ENCODE results near the gene CEP120.
"Not testable (repeated sequence)": the region's sequence is repeated elsewhere in the genome, so short reads cannot be mapped to it uniquely, and the experiment has no call there.

CEP120 gene

DNA sequence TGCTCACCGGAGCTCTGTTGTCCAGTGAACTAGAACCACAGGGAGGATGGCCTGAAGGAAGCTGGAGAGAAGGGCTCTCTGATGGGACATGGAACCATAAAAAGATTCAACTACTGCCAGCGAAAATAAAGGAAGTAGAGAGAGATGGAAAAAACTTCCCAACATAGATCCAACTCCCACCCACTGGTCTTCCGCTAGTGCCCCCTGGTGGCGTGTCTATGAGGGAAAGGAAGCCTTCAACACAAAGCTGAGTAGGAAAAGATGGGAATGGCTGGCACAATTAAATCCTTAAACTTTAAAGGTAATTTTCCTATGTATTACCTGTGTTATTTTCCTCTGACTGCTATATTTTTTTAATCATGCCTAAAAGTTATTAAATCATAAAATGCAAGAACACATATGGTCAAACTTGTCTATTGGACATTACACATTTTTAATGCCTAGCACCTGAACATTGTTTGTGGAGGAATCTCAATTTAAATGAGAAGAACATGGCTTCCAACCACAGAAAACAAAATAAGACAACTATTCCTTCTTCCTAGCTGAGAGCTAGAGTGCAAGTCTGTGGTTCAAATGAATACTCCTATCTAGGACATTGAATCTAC is 51.5 kb downstream of the CEP120 start:
- peak; percentile 12 for DNase-seq

- DNase-seq: no peak
Measured at GRCh38 chr5:123369371-123369968, 53.7 kb downstream of the CEP120 start.

DNA sequence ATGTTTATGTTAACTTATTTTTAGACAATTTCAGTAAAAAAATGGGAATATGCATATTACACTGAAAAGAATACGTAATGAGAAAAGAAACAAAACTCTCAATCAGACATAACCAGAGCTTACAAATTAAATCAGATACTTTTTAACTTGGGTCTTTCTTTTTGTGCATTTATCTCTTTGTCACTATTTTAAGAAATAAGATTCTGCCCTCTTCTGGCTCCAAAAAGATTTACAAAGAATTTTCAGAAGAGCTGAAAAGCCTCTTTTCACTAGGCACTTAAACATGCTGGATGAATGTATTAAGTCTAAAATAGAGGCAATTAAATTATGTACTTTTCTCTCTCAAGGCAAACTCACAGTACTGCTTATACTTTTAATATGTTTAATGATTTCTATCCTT is 55.5 kb downstream of the CEP120 start:
- DNase-seq: peak; percentile 5

- no peak for DNase-seq
Measured at GRCh38 chr5:123365156-123365555, 58.0 kb downstream of the CEP120 start.

DNA sequence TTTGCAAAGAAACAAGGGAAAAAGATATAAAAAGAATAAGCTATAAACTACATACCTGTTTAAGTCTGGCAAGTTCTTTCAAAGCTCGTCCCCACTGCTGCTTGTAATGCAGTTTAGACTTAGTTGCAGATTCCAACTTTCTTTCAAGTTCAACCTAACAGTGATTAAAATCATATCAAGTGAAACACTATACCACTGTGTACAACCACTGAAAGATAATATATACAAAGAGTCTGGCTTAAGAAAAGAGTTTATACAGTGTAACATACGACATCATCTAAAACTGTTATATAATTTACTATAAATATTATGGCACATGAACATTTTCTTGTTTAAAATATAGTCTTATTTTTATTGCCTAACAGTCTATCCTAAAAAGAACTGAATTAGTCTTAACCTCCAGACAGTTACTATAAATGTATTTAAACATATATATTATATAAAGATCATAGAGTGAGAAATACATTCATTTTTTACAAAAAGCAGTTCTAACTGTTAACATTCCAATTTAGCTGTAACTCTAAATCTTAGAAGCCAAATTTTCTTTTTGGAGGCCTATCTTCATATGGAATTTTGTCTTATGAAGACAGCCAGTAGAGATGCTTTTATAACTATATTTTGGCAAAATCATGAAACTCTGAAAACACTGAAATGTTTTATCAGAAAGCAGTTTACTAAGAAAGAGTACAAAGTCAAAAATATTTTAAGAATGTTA is 58.6 kb downstream of the CEP120 start:
- DNase-seq: no peak

GRCh38 chr5:123360910-123361309 is 62.3 kb downstream of the CEP120 start:
- DNase-seq: no peak

DNA sequence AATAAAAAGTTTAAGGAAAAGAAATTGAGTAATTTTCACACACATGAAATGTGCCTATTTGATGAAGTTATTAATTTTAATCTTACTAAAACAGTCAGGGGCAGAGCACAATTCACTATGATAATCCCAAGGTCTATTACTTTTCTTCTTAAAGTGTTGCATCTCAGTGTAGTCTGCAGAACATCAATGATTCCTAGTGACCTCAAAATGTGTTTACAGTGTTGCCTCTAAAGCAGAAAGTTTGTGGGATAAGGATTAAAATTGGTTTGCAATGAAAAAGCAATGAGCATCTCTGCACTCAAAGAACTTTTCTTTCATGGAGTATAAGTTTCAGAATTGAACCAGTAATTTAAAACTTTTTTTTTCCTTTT is 63.0 kb downstream of the CEP120 start:
- DNase-seq: no peak

DNA sequence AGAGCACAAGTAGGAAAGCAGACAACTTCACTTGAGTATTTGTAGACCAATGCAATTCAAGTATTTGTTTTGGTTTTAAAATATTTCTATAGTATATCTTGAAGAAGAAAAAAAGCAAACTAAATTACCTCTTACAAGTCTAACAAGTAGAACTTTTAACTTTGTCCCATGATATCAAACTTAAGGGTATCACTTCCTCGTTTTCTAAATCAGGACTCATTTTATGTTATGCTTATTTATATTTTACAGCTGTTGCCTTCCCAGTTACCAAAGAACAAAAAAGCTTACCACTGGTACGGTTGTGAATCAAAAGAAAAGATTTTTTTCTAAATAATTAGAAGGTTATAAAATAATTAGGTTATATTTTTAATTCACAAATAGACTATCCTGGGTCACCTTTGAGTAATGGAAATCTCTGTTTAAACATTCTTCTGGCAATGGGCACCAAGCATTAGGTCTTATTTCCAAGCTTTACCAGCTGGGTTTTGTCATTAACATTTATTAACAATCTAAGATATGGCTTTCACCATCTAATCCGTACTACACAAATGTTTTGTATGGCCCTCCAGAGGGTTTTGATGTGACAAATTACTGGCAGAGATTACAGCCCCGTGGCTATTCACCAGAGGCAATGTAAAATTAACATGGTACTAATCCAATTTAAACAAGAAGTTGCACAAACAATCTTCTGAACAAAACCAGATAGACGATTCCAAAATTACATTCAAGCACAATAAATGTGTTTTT is 63.6 kb downstream of the CEP120 start:
- no peak for DNase-seq

GRCh38 chr5:123358751-123359150 is 64.5 kb downstream of the CEP120 start:
- DNase-seq: no peak

DNA sequence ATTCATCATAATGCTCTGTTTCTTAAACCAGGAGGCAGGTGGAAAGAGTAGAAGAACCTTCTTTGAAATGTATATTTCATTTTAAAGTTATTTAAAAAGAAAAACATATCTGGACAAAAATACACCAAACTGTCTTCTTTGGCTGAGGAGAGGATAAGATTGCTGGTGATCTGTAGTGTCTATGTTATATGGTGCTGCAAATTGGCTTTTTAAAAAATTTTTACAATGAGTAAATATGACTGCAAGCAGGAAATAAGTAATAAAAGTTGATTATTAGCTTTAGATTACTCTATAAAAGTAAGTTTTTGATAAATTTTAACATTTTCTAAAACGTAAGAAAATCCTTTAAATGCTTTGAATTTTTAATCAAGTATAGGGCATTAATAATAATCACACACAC is 64.9 kb downstream of the CEP120 start:
- no peak for DNase-seq

GRCh38 chr5:123351820-123352219 is 71.4 kb downstream of the CEP120 start:
- DNase-seq: no peak

- no peak for DNase-seq
Measured at GRCh38 chr5:123351240-123351639, 72.0 kb downstream of the CEP120 start.

DNA sequence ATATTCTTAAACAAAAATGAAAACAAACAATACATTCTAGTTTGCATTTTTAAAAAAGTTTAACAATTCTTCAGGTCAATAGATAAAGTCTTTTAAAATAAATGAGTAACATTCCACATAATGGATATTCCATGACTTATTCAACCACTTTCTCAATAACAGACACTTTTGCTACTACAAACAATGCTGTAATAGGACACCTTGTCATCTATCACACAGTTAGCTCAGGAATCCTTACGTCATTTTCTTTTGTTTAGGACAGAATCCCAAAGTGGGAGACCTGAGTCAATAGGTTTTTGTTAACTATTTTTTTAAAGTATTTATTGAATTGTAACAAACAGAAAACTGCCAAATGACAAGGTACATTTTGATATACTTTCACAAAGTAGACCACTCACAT is 72.5 kb downstream of the CEP120 start:
- no peak for DNase-seq

DNA sequence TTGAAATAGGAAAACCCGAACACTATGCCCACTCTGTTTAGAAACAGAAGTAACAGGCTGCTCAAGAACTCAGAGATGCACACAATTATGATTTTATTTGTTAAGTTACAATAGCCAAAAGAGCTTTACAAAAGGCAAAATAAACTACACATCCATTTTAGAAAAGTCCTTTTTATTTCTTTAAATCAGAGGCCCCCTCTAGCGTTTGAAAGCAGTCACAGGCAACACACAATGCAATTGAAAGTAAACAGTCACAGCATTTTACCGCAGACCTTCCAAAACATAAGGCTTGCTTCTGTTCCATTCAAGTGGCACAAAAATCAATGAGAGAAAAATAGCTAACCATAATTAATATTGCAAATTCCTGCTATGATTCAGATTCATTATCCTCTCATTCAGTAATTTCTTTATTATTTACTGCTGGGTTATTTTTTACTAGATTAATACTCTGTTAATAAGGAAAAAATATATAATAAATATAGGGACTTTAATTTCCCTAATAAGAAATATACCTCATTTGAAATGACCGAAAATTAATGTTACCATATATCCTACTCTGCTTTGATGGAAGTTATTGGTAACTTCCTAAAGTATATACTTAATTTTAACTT is 78.3 kb downstream of the CEP120 start:
- peak; percentile 16 for DNase-seq

DNA sequence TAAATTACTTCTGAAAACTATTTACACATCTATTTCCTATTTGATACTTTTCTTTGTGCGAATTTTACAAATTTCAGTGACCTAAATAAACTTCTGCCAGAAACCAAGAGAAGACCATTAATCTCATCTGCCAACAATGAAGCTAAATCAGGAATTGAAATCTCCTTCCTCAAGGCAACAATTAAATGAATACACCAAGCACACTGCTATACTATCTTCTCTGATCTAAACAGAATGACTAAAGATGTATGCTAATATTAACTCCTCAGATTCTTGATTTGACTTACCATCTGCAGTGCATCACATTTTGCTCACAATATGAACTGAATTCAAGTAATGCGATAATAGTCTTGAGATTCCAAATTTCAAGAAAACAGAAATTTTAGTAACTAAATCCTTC is 82.3 kb downstream of the CEP120 start:
- no peak for DNase-seq

GRCh38 chr5:123308377-123308776 is 114.8 kb downstream of the CEP120 start:
- not testable (repeated sequence) for DNase-seq

GRCh38 chr5:123305751-123306150 is 117.5 kb downstream of the CEP120 start:
- DNase-seq: no peak

GRCh38 chr5:123304777-123305316 is 118.4 kb downstream of the CEP120 start:
- no peak for DNase-seq

DNA sequence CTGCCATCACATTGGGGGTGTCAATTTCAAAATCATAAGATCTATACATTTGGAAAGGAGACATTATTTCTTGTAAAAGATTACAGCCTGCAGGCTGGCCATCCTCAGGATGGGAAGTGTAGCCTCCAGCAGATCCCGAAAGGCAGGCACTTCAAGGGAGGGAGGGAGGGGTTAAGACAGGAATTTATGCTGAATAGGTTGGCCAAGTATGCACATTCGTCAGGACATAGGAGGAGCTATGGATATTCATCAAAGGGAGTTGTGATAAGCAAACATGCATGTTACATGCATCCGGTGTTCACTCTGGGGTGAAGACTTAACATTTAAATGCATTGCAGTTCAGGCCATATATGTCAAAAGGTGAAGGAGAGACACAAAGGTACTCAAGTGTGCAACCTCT is 119.4 kb downstream of the CEP120 start:
- no peak for DNase-seq

GRCh38 chr5:123300266-123300665 is 122.9 kb downstream of the CEP120 start:
- DNase-seq: no peak

GRCh38 chr5:123299136-123299535 is 124.1 kb downstream of the CEP120 start:
- DNase-seq: no peak

- DNase-seq: no peak
Measured at GRCh38 chr5:123298335-123299030, 124.7 kb downstream of the CEP120 start.
